HG03045 (cell line): ENCODE measurements around the gene UCN.
A peak's percentile ranks its signal among the peaks of the same experiment; 100 is the strongest.

Experiments
- ATAC-seq: cut with Tn5 transposase; IDR thresholded peaks from one replicate; pipeline ENCODE4 v1.9.1; 2021; ENCODE audit warnings: mild to moderate bottlenecking, moderate library complexity; ENCODE audit not compliant: unreplicated experiment

Gene UCN

DNA sequence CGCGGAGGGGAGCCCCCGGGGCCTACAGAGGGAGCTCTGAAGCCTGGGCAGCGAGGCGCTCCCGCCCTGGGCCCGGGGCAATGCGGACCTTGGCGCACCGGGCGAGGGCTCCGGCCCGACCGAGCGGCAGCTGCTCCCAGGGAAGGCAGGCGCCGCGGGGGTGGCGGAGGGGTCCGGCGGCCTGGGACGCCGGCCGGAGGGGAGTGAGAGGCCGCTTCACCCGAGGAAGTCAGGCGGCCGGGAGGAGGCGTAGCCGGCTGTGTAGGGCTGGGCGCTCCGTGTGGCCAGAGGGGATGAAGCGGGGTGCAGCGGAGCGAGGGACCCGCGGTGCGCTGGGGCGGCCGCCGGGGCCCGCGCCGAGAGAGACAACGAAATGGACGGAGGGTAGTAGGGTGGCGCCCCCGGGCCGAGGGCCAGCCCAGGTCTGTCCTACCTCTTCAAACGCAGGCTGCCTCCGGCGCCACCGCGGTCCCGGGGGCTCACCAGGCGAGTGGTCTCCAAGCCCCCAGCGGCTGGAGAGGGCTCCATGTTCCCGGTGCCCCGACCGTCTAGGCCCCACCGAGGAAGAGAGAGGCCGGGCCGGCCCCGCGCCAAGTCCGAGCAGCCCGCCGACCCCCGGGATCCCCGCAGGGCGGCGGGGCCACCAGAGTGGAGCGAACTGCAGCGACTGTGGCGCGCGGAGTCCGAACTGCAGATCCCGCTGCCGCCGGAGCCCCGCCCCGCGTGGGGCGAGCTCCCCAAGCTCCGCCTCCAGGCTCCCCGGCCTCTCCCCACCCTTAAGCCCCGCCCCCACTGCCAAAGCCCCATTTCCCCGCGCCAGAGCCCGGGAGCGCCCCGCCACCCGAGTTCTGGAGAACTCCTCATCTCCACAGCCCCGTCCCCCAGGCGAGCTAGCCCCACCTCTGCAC lies 45.6 kb downstream of the UCN start, which contains the start of gene SLC30A3:
TSS of gene SLC30A3 (minus strand) at position 669 of the 908 bp plus-strand sequence. CDS start at position 528, 141 bp downstream.
- peak; percentile 49 for ATAC-seq

- no peak for ATAC-seq
These were observed 46.3 kb downstream of the UCN start for GRCh38 chr2:27261926-27262298.

GRCh38 chr2:27261241-27261925 lies 46.9 kb downstream of the UCN start:
- no peak for ATAC-seq

DNA sequence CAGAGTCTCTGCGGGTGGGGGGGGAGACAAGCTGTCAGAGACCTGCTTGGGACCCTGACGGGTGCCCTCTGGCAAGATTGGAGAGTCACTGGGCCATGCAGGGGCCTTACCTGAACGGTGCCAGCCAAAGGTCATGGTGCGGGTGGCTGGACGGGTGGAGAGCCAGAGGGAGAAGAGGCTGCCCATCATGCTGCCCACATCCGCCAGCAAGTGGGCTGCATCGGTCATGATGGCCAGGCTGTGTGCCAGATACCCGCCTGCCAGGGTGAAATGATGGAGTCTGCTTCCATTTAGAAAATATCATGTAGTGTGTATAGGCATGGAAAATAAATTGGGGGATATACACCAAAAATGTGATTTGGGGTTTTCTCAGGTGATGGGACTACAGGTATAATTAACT lies 50.2 kb downstream of the UCN start:
- no peak for ATAC-seq
